HG03571 (cell line): ENCODE data around the gene FRY.
"Not testable (repeated sequence)": the region's sequence is repeated elsewhere in the genome, so short reads cannot be mapped to it uniquely, and the experiment has no call there.

ENCODE experiments used
- ATAC-seq: cut with Tn5 transposase; IDR thresholded peaks from one replicate; pipeline ENCODE4 v1.9.1; 2021; ENCODE audit not compliant: unreplicated experiment

Gene FRY

DNA sequence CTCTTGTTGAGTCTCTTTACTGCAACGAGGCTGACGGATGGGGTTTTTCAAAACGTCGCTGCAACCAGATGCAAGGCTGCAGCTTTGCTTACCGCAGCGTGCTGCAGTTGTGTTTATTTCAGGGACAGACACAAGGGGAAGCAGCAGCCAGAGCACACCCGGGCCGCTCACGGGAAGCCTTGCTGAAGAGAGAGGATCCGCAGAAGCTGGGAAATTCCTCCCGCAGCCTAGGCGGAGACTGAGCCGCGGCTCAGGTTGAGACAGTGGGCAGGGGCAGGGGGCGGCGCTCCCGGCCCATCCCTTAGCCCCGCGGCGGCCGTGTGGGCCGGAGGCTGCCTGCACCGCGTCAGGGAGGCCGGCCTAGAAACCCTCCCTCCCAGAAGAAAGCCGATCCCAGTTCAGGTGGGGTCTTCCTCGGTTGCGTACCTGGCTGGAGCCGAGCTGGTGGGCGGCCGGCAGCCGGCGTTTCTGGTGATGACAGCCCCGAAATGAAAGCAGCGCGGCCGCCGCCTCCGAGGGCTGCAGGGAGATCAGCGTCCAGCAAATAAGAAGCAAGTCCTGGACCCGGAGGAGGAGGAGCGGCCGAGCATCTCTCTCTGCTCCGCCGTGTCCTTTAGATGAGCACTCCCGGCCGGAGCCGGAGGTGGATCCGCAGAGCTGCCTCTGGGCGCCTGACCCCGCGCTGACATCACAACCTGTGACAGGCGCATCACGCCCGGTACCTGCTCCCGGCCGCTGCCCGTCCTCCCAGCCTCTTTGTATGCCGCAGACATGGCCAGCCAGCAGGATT is at the start of gene FRY:
TSS of gene FRY (plus strand) at position 750 of the 790 bp plus-strand sequence. CDS start at position 772, 22 bp downstream.
- peak; percentile 65 for ATAC-seq

DNA sequence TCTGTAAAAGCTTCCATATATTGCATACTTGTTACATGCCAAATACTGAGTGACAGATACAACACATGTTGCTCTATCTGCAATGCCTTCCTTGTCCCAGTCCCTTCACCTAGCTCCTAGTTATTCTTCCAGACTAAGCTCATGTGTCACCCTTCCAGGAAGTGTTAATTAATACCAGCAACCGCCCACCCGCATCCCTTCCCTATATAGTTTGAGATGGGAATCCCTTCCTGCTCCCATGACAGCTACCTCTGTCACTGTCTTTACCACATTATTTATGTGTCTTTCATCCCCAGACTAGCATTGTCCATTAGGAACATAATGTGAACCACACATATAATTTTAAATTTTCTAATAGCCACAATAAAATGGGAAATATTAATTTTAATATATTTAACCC is 49.5 kb upstream of the FRY start:
- ATAC-seq, result no peak

DNA sequence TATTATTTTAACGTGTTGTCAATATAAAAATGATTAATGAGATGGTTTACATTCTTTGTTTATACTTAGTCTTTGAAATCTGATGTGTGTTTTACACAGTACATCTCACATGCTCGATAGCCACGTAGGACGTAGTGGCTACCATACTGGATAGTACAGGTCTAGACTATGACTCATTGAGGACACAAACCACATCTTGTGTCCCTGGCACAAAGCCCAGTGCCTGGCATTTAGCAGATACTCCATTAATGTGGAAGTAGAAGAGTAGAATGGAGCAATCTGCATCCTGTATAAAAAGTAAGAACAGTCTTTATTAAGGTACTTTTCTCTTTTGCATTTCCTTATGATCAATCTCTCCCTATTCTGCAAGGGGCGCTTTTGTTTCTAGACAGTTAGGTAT is 49.0 kb upstream of the FRY start:
- ATAC-seq, result no peak

DNA sequence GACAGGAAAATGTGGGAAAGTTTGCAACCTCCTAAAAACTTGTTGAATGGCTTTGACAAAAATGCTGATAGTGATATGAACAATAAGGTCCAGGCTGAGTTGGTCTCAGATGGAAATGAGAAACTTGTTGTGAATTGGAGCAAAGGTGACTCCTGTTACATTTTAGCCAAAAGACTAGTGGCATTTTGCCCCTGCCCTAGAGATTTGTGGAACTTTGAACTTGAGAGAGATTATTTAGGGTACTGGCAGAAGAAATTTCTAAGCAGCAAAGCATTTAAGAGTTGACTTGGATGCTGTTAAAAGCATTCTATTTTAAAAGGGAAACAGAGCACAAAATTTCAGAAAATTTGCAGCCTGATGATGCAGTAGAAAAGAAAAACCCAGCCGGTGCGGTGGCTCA is 47.9 kb upstream of the FRY start:
- ATAC-seq, result not testable (repeated sequence)

DNA sequence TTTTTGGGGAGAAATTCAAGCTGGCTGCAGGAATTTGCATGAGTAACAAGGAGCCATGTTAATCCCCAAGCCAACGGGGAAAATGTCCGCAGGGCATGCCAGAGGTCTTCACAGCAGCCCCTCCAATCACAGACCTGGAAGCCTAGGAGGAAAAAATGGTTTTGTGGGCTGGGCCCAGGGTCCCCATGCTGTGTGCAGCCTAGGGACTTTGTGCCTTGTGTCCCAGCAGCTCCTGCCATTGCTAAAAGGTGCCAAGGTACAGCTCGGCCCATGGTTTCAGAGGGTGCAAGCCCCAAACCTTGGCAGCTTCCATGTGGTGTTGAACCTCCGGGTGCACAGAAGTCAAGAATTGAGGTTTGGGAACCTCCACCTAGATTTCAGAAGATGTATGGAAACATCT is 47.2 kb upstream of the FRY start:
- not testable (repeated sequence) for ATAC-seq

DNA sequence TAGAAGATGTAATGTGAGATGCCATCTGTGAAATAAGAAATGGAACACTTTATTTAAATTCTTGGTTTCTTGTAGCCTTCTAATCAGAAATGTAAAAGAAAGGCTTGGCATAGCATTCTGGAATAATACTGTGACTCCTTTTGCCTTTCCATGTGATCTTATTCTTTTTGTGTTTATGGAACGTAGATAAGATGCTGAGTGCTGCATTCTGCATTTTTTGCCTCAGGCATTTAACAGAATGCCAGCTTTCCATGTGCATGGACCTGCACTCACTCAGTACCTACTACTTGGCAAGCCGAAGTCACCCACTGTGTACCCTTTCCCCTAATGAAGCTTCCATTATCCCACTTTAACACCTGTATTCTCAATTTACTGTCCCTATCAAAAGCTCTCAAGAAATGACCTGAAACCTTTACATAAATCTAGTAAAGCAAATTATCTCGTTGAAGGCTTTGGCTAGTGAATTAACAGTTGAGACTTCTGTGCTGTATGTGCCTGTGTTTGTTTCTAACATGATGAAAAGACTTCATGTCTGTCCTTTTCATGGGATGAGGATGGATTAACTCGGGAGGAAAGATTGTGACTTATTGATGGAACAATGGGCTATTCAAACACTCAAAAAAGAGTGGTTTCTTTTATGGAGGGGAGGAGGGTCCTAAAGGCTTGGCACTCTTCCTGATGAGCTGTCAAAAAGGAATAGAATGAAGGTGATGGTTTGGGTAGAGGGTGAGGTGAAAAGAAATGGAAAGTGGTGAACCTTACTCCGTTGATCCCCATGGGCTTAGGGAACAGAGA is 44.7 kb upstream of the FRY start:
- ATAC-seq, result no peak

DNA sequence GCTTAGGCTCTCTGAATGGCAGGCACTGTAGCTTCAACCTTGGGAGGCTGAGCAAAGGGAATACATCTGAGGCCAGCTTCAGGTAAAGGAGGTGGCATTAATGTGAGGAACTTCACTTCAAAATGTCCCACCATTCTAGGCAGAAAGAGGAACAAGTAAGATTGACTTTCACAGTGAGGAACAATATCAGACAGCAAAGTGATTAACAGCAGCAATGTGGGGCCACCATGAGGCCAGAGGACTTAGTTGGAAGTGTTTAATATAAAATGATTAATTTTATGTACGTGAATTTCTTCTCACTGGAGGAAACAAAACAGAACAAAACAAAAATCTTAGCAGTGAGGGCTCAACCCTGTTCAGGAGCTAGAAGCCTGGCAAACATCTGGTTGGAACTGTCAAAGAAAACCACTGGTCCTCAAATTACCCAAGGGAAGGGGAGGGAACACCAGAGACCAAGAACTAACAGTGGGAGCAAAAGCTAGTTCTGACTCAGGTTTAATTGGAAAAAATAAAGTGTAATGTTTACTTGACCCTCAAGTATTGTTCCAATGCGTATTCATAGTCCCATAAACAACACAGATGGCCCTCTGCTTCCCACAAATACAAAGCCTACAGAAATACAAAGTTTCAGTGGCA is 43.9 kb upstream of the FRY start:
- no peak for ATAC-seq

DNA sequence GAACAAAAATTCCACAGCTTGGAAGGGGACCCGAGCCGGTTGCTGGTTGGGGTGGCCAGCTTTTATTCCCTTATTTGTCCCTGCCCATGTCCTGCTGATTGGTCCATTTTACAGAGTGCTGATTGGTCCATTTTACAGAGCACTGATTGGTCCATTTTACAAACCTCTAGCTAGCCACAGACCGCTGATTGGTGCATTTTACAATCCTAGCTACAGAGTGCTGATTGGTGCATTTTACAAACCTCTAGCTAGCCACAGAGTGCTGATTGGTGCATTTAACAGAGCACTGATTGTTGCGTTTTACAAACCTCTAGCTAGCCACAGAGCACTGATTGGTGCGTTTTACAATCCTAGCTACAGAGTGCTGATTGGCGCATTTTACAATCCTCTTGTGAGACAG is 37.2 kb upstream of the FRY start:
- not testable (repeated sequence) for ATAC-seq

DNA sequence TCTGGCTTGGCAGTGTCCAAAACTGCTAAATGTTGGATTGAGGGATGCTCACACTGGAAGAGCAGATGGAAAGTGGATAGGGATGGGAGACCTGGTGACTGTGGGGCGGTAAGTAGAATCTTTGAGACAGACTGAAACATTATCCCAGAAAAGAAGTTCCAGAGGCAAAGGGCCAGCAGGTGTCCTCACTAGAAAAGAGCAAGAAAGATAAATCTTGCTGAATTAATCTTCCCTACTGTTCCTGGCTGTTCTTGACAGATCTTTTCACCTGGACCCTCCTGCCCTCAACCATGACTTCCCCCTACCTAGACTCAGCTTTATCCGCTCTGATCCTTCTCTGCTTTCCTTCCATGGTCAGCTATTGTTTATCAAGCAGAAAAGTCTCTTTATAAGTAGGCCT is 35.0 kb upstream of the FRY start:
- ATAC-seq, result no peak

DNA sequence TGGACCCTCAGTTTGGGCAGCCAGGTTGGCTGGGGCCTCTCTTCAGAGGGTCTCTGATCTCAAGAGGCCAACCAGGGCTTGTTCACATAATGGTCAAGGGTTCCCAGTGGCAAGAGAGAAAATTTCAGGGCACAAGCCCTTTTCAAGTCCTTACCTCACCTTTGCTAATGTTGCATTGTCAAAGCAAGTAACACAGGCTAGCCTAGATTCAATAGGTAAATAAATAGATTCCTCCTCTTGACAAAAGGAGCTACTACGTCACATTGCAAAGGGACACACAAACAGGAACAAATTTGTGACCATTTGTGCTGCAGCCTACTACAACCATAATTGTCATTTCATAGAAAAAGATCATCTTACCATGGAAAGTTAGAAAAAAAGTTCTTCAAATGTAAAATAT is 33.9 kb upstream of the FRY start:
- ATAC-seq, result no peak

DNA sequence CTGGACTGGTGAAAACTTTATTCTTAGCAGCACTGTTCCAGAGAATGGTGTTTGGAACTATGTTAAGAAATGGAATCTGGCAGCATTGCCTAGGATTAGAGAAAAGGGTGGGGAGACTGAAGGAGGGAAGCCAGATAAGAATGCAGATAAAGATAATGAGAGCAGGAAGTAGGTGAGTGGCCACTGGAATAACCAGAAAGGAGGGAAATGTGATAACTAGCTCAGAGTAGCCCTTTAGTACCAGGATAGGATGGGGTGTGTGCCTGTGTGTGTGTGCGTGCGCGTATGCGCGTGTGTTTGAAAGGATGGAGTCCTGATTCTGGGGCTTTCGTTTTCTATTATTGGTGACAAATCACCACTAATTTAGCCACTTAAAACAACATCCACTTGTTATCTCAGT is 33.4 kb upstream of the FRY start:
- ATAC-seq, result no peak

DNA sequence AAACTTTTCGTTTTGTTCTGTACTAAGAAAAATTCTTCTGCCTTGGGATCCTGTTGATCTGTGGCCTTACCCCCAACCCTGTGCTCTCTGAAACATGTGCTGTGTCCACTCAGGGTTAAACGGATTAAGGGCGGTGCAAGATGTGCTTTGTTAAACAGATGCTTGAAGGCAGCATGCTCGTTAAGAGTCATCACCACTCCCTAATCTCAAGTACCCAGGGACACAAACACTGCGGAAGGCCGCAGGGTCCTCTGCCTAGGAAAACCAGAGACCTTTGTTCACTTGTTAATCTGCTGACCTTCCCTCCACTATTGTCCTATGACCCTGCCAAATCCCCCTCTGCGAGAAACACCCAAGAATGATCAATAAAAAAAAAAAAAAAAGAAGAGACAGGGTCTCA is 30.8 kb upstream of the FRY start:
- ATAC-seq, result not testable (repeated sequence)

DNA sequence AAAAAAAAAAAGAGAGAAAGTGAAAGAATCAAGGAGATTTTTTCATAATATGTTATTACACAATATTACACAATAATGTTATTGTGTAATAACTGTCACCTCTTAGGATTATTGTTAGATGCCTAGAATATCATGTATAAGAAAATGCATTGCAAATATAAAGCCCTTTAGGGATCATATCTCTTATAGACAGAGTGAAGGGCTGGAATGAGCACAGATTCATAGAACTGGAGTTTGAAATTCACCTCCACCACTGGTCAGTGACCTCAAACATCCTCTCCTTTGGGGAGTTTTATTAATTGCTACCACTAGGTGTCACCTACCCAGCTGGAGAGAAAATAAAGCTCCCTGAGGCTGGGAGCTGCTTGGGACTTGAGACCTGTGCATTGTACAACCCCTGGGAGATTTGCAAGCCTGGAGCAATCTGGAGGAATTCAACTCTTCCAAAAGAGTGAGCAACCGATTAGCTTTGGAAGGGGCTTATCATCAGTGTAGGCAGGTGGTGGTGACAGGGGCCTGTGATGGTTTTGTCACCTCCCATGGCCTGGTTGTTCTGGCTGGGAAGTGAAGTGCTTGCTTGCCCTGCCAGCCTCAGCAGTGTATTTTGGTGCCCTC is 30.3 kb upstream of the FRY start:
- ATAC-seq, result peak; percentile 68

DNA sequence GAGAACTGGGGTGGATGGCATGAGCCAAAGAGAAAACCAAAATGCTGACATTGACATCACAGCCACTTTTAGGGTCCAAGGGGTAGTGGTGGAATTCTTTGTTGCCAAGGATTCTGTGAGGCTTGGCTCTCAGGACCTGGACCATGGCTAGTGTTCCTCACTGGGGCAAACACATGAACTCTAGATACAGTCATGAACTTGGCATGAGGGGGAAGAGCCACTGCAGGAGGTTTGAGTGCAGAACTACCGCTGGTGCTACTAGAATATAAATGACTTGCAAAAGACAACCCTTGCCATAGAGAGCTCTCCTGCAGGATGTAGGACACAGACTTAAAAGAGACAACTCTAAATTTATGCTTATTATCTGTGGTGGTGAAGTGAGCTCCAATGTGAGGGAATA is 29.8 kb upstream of the FRY start:
- no peak for ATAC-seq

DNA sequence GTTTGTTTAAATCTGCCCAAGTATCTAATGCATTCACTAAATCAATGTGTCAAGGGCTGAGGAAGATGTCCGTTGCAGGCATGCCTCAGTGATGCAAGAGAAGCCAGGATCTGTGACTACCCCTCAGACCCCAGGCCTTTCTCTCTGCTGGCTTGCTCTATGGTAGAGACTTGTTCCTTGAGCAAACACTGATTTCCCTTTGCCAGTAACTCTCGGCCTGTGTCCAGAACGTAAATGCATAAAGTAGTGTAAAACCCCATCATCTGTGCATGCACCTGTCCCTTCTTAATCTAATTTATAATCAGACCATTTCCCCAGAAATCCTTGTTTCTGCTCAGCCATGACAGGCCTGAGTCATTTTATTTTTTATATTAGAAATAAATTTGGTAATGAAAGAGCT is 28.7 kb upstream of the FRY start:
- ATAC-seq, result no peak

DNA sequence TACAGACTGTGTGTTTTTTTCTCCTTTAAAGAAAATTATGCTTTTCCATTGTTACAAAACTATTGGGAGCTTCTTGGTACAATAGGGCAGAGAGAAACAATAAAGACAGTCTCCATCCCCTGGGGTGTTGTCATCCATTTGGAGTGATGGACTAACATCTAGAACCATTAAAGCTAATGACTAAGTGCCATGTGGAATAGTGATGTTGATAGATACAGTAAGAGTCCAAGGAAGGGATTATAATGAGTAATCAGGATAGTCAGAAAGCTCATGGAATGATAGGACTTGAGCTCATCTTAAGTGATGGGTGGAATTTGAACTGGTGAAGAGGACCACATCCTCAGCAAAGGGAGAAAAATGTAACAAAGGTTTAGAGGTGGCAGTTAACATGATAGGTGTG is 24.1 kb upstream of the FRY start:
- ATAC-seq, result no peak

DNA sequence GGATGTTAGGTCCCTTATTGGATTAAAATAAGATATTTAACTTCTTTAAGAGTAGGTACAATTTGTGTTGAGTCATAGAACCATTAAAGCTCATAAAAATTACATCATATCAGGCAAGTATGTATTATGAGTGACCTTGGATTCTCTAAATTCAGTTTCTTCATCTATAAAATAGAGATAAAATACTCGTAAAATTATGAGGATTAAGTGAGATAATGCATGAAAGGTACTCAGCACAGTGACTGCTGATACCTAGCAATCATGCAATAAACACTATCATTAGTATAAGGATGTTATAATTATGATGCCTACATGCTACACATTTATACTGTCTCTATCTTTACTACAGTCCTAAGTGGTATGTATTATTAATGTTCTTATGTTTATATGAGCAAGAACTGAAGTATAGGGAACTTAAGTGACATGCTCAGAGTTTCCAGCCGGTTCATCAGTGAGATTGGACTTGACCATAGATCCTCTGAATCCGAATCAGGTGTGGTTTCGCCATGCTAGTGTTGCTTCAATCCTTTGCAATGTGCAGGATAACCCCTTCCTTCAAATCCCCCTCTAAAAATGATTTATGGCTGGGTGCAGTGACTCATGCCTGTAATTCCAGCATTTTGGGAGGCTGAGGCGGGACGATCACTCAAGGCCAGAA is 22.9 kb upstream of the FRY start:
- no peak for ATAC-seq

DNA sequence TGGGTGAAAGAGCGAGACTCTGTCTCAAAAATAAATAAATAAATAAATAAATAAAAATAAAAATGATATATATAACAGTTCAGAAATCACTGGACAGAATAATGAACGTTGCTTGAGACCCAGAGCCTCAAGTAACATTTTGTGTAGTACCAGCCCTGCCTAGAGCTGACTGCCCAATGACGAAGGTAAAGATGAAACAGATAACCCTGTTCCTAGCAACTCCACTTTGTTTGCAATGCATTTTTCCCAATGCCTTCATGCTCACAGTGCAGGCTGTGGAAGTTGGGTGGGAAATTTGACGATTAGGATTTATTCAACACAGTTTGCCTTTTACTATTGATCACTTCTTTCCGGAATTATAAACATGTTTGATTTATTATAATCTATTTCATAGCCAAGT is 22.2 kb upstream of the FRY start:
- no peak for ATAC-seq

DNA sequence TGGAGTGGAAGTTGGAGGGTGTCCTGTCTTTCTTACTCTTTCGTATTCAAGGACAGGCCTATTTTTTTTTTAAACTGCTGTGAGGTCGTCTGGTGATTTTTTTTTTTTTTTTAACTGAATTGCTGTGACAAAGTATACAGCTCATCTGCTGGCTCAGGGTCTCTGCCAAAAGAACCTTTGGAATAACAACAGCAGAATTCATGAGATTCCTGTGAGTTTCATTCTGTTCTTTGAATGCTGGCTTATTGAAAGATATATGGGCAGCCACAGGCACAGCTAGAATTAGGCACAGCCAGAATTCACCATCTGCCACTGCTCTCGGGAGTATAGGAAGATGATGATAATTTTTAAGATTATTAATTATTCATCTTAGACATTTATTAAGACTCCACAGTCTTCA is 21.4 kb upstream of the FRY start:
- ATAC-seq, result no peak

DNA sequence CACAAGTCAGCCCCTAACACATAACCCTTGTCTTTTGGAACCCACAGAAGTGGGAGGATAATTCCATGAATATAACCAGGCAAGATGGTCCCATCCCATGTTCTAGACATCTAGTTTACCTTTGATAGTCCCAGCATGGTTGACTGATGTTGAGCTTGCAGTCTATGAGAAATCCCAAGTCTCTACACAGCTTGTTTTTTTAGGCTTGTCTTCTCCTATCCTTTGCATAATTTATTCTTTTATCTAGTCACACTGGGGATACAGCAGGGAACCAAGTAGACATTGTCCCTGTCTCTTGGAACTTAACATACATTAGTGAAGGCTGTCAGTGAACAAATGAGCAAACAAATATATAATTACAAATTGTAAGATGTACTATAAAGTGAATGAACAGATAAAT is 19.6 kb upstream of the FRY start:
- no peak for ATAC-seq

DNA sequence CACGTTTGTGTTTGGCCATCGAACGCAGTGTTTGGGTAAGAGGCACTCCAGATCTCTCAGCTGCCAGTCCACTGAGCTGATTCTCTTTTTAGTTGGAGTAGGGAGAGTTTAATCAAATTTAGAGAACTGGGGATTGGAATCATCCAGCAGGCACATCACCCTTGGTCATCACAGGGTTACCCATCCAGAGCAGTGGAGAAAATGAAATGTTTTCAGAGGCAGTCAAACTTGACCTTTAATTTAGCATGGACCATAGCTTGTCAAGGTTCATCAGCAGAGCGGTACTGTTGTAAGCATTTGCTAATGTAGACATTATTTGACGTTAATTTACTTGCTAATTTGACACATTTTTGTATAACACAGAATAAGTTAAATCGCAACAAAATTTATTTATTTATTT is 18.4 kb upstream of the FRY start:
- no peak for ATAC-seq
